Choroid plexus epithelial cell (primary cell): ENCODE results near the gene TAX1BP3.

Experiments
- DNase-seq: peaks from one replicate; pipeline ENCODE4 v3.0.0-alpha.2; 2010; ENCODE audit warnings: low read depth
- H3K4me3 ChIP-seq: 2 replicates; pipeline ENCODE4 v1.5.1; 2011; ENCODE audit warnings: low read depth, mild to moderate bottlenecking, control low read depth, low read length, moderate library complexity
- CTCF ChIP-seq: conservative IDR thresholded peaks from 2 replicates; pipeline ENCODE4 v1.5.1; 2011; ENCODE audit warnings: low read depth, mild to moderate bottlenecking, control low read depth, inconsistent platforms, low read length, moderate library complexity

The TAX1BP3 gene

GRCh38 chr17:3678095-3678820 lies 9.9 kb upstream of the TAX1BP3 start:
- TF ChIP-seq CTCF, result no peak
- H3K4me3 ChIP-seq, result no peak overlapping the region
- DNase-seq, result no peak

DNA sequence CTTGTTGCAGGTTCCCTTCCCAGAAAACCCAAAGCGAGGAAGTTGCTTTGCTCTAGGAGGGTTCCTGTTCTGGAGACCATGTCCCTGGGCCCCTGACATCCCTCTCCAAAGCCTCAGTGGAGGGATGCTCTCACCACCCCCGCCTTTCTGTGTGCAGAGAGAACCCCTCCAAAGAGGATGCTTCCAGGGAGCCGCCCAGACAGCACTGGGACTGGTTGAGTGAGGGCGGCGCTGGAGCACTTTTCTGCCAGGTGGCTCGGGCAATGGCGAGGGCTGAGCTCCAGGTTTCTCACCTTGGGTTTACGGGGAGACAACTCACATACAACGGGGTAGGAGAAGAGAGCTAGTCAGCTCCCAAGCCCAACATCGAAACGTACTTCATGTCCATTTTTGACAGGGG lies 7.5 kb upstream of the TAX1BP3 start:
- no peak overlapping the region for H3K4me3 ChIP-seq
- DNase-seq, result no peak
- no peak for TF ChIP-seq CTCF

DNA sequence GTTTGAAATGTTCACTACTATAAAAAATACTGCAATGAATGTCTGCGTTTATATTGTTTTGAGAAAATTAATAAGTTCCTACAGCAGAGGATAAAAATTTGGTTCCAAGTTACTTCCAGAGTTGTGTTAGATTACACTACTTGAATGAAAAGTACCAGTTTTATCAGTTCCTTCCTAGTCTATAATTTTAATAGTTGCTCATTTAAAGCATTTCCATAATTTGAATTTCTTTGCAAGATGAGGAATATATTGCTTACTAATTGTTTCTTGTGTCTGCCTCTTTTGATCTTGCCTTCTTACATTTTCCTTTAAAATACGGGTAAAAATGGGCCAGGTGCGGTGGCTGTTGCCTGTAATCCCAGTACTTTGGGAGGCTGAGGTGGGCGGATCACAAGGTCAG lies 4.2 kb upstream of the TAX1BP3 start:
- no peak overlapping the region for H3K4me3 ChIP-seq
- TF ChIP-seq CTCF, result no peak
- DNase-seq, result no peak

GRCh38 chr17:3669548-3669947 lies 1.2 kb upstream of the TAX1BP3 start:
- TF ChIP-seq CTCF, result no peak
- no peak for DNase-seq
- H3K4me3 ChIP-seq, result peak overlapping the region; percentile 99

DNA sequence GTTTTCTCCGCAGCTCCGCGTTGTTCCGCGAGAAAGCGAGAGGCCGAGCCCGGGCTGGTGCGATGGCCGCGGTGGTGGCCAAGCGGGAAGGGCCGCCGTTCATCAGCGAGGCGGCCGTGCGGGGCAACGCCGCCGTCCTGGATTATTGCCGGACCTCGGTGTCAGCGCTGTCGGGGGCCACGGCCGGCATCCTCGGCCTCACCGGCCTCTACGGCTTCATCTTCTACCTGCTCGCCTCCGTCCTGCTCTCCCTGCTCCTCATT lies 638 bp upstream of the TAX1BP3 start:
- peak overlapping the region; percentile 99 for H3K4me3 ChIP-seq
- DNase-seq, result no peak
- no peak for TF ChIP-seq CTCF

DNA sequence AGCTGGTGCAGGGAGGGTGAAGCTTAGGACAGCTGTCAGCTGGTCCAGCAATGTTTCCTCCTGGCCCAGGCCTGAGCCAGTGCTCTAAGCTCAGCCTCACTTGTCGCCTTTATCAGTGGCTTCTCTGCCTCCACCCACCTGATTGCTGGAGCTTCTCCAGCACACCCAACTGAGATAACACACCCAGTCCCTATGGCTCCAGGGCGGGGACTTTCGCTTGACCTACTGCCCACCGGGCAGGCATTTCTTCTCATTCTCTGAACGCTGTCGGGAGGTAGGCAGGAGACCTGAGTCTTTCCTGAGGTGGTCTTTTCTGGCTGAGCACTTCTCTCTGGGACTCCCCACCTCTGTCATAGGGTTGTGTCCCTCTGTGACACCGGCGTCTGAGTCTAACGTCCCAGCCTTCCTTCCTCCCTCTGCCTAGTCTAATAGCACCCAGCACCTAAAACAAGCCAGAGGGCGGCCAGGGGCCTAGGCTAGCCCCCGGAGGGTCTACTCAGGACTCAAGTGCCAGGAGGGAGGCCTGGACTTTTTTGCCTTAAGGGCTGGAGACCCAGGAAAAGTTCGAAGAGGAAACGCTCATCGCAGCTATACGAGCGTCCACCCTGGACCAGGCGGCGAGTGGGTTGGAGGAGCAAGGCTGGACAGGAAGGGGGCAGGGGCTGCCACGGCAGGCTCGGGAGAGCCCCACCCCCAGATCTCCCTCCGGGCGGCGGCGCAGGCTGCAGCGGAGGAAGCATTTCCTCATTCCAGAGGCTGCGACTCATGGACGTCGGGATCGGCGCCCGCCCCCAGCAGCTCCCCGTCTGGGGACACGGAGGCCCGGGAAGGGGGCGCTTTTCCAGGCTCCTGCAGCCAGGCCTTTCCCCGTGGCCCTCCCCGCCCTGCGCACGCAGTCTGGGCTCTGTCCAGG lies 756 bp downstream of the TAX1BP3 start:
- peak overlapping the region; percentile 99 for H3K4me3 ChIP-seq
- no peak for TF ChIP-seq CTCF
- peak; percentile 94 for DNase-seq

GRCh38 chr17:3666516-3666915 lies 1.9 kb downstream of the TAX1BP3 start:
- H3K4me3 ChIP-seq, result peak overlapping the region; percentile 28
- DNase-seq, result no peak
- TF ChIP-seq CTCF, result no peak
